HuH-7 (cell line): Measurements from ENCODE around the gene MAP1LC3C.
A peak's percentile ranks its signal among the peaks of the same experiment; 100 is the strongest.
"Not testable (repeated sequence)": the region's sequence is repeated elsewhere in the genome, so short reads cannot be mapped to it uniquely, and the experiment has no call there.

Experiments
- DNase-seq: peaks from one replicate; pipeline ENCODE4 v3.0.0; 2011; ENCODE audit warnings: low spot score

MAP1LC3C gene

GRCh38 chr1:241992734-241993133, 6.2 kb downstream of the MAP1LC3C start:
- DNase-seq, result no peak

DNA sequence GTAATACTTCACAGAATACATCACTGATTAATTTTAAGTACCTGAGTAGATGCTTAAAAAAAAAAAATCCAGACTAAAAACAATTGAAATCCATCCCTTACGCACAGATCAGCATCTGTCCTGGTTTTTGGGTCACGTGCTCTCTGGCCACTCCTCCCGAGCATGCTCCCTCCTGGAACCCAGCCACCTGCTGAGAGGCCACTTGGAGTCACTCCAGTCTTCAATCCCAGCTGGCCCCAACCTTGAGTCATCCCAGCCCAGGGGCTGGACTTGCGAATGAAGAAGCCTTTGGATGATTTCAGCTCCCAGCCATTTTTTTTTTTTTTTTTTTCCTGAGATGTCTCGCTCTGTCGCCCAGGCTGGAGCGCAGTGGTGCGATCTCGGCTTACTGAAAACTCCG, 8.9 kb downstream of the MAP1LC3C start:
- no peak for DNase-seq

DNA sequence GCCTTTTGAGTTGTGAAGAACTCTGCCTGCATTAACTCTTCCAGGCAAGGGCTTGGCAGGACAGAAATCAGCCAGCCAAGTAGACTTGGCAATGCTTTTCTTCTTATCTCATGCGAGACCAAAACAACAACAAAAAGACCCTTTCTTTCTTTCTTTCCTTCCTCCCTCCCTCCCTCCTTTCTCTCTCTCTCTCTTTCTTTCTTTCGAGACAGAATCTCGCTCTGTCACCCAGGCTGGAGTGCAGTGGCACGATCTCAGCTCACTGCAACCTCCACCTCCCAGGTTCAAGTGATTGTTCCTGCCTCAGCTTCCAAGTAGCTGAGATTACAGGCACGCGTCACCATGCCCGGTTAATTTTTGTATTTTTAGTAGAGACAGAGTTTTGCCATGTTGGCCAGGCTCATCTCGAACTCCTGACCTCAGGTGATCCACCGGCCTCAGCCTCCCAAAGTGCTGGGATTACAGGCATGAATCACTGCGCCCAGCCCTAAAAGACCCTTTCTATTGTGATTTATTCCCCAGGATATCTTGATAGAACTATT, 10.4 kb downstream of the MAP1LC3C start:
- not testable (repeated sequence) for DNase-seq

DNA sequence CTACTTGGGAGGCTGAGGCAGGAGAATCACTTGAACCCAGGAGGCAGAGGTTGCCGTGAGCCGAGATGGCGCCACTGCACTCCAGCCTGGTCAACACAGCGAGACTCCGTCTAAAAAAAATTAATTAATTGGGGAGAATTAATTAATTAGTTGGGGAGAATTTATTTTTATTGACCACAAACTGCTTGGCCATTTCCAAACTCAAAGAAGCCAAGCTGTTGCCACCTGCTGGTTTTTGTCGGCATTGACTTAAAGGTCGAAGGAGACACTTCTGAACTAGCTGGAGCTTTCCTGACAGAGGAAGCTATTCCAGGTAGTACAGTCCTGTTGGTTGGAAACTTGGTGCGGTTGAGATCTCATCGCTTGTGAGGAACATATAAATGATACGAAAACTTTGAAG, 13.1 kb downstream of the MAP1LC3C start:
- DNase-seq, result peak; percentile 61

GRCh38 chr1:241979926-241980325, 19.0 kb downstream of the MAP1LC3C start:
- DNase-seq, result no peak

GRCh38 chr1:241979071-241979470, 19.8 kb downstream of the MAP1LC3C start:
- DNase-seq, result no peak

GRCh38 chr1:241976229-241976628, 22.7 kb downstream of the MAP1LC3C start:
- no peak for DNase-seq

GRCh38 chr1:241972703-241973369, 26.1 kb downstream of the MAP1LC3C start:
- DNase-seq, result no peak

DNA sequence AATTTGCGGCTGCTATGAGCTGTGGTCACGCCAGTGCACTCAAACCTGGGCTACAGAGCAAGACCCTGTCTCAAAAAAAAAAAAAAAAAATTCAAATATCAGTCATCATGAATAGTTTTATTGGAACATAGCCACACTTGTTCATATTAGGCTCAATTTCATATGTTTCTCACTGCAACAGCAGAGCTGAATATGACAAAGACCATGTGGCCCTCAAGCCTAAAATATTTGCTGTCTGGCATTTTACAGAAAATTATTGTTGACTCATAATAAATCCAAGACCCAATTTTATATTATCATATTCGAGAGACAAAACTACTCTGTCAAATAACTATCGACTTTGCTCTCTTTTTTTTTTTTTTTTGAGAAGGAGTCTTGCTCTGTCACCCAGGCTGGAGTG, 30.3 kb downstream of the MAP1LC3C start:
- DNase-seq, result no peak

DNA sequence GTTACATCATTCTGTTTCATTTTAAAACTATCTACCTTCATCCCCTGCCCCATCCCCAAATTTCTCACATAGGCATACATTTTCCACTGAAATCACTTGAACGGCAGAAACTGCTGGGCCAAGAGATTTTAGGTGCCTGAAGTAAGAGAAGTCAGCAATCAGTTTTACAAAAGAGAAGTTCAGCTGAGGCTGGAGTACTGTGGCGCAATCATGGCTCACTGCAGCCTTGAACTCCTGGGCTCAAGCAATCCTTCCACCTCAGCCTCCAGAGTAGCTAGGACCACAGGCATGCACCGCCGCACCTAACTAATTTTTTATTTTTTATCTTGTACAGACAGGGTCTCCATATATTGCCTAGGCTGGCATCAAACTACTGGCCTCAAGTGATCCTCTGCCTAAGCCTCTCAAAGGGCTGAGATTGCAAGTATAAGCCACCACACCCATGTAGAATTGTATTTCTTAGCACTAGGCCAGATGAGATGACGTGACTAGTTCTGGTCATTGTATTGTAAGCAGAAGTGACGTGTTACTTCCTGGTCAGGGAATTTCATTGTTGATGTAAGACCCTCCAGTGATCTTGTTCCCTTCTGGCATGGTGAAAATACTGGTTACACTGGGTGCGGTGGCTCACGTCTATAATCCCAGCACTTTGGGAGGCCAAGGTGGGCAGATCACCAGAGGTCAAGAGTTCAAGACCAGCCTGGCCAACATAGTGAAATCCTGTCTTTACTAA, 34.2 kb downstream of the MAP1LC3C start:
- DNase-seq, result no peak

GRCh38 chr1:241963722-241964121, 35.2 kb downstream of the MAP1LC3C start:
- DNase-seq, result no peak

DNA sequence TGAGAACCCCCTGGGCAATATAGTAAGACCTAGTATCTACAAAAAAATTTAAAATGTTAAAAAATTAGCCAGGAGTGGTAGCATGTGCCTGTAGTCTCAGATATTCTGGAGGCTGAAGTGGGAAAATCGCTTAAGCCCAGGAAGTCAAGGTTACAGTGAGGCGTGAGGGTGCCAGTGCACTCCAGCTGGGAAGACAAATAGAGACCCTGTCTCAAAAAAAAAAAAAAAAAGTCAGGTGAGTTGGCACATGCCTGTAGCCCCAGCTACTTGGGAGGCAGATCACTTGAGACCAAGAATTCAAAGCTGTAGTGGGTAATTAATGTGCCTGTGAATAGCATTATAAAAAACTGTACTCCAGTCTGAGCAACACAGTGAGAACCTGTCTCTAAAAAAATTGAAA, 36.7 kb downstream of the MAP1LC3C start:
- no peak for DNase-seq

DNA sequence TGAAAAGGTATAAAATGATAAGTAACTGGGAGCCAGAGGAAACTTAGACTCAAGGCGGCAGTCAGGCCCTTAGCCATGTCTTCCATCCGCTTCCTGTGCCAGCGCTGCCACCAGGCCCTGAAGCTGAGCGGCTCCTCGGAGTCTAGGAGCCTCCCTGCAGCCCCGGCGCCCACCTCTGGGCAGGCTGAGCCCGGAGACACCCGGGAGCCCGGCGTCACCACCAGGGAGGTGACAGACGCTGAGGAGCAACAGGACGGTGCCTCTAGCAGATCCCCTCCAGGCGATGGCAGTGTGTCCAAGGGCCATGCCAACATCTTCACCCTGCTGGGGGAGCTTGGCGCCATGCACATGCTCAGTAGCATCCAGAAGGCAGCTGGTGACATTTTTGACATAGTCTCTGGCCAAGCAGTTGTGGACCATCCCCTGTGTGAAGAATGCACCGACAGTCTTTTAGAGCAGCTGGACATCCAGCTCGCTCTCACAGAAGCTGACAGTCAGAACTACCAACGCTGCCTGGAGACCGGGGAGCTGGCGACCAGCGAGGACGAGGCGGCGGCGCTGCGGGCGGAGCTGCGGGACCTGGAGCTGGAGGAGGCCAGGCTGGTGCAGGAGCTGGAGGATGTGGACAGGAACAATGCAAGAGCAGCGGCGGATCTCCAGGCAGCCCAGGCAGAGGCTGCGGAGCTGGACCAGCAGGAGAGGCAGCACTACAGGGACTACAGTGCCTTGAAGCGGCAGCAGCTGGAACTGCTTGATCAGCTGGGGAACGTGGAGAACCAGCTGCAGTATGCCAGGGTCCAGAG, 41.0 kb downstream of the MAP1LC3C start, which contains the start of gene BECN2:
TSS of gene BECN2 (plus strand) at position 76 of the 803 bp plus-strand sequence. CDS start at position 76, 0 bp downstream.
- DNase-seq, result peak; percentile 33

DNA sequence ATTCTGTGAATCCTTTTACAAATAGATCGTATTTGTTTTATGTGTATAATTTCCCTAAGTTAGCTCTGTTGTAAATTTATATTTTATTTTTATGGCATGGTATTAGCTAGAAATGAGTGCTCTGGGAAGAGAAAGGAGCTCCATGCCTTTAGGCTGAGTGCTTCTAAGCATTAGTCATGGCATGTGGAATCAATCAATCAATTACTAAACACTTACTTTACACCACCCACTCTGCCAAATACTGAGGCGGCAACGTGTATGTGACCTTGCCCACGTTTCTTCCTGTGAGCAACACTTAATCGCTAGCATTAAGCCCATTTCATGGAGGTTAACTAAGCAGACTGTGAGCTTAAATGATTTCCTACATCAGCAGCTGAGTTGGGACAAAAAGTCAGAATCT, 48.5 kb downstream of the MAP1LC3C start:
- no peak for DNase-seq

DNA sequence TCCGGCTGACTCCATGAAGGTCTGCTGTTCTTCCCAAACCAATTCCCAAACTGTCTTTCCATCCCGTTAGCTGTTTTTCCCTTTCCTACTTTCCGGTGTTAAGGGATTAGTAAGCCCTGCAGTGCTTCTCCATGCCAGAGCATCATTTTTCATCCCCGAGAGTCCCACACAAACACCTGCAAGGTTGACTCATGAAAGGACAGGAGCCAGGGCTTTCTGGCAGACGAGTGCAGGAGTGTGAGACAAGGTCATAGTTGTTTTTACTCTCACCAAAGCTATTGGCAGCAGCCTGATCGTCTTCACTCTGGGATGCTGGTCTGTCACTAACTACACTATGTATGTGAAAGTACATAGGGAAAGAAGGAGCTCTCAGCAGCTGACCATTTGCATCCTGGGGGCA, 51.5 kb downstream of the MAP1LC3C start:
- no peak for DNase-seq
